IMR-90 (cell line): ENCODE results near the gene SPINK14.

Experiments used
- CEBPB ChIP-seq: IDR thresholded peaks from 2 replicates; pipeline ENCODE4 v1.6.1; 2012; ENCODE audit warnings: low read depth, low read length, improper control_type of control experiment
- CTCF ChIP-seq: conservative IDR thresholded peaks from 2 replicates; pipeline ENCODE4 v1.5.1; 2012; ENCODE audit warnings: mild to moderate bottlenecking, low read depth, low read length, improper control_type of control experiment
- FOS ChIP-seq: fragments of 150-350 bp; IDR thresholded peaks from 2 replicates; pipeline ENCODE4 v1.6.1; 2016; ENCODE audit warnings: low read depth, low read length
- MAFK ChIP-seq: IDR thresholded peaks from 2 replicates; pipeline ENCODE4 v1.6.1; 2012; ENCODE audit warnings: low read depth, low read length, improper control_type of control experiment
- MXI1 ChIP-seq: IDR thresholded peaks from 2 replicates; pipeline ENCODE4 v1.6.1; 2012; ENCODE audit warnings: low read depth, mild to moderate bottlenecking, low read length, moderate library complexity, borderline replicate concordance
- NFE2L2 ChIP-seq: fragments of 150-350 bp; IDR thresholded peaks from 2 replicates; pipeline ENCODE4 v1.6.1; 2016; ENCODE audit warnings: low read depth, mild to moderate bottlenecking, low read length
- POLR2A ChIP-seq: IDR thresholded peaks from 2 replicates; pipeline ENCODE4 v1.6.1; 2012; ENCODE audit warnings: mild to moderate bottlenecking, low read depth, low read length
- RAD21 ChIP-seq: IDR thresholded peaks from 2 replicates; pipeline ENCODE4 v1.6.1; 2012; ENCODE audit warnings: low read length, improper control_type of control experiment
- RFX5 ChIP-seq: IDR thresholded peaks from 2 replicates; pipeline ENCODE4 v1.8.0; 2012; ENCODE audit warnings: low read depth, mild to moderate bottlenecking, low read length, moderate library complexity
- SMC3 ChIP-seq: fragments of 150-350 bp; IDR thresholded peaks from 2 replicates; pipeline ENCODE4 v1.6.1; 2016; ENCODE audit warnings: low read depth, mild to moderate bottlenecking, antibody characterized with exemption, low read length, moderate library complexity

- no peak for TF ChIP-seq CTCF
- TF ChIP-seq POLR2A: no peak
- no peak for TF ChIP-seq MAFK
- TF ChIP-seq NFE2L2: no peak
- no peak for TF ChIP-seq RFX5
- TF ChIP-seq RAD21: no peak
- no peak for TF ChIP-seq CEBPB
- TF ChIP-seq FOS: no peak
- no peak for TF ChIP-seq SMC3
- no peak for TF ChIP-seq MXI1
Measured at GRCh38 chr5:148146487-148146886, 21.9 kb upstream of the SPINK14 start.
